HEK293T (cell line): Measurements from ENCODE around the gene ADGRG1.

Experiments
- SP1 ChIP-seq: fragments of 450-650 bp; IDR thresholded peaks from 2 replicates; pipeline ENCODE4 v1.6.1; 2017
- ZNF384 ChIP-seq: fragments of 450-650 bp; IDR thresholded peaks from 2 replicates; pipeline ENCODE4 v1.6.1; 2016

DNA sequence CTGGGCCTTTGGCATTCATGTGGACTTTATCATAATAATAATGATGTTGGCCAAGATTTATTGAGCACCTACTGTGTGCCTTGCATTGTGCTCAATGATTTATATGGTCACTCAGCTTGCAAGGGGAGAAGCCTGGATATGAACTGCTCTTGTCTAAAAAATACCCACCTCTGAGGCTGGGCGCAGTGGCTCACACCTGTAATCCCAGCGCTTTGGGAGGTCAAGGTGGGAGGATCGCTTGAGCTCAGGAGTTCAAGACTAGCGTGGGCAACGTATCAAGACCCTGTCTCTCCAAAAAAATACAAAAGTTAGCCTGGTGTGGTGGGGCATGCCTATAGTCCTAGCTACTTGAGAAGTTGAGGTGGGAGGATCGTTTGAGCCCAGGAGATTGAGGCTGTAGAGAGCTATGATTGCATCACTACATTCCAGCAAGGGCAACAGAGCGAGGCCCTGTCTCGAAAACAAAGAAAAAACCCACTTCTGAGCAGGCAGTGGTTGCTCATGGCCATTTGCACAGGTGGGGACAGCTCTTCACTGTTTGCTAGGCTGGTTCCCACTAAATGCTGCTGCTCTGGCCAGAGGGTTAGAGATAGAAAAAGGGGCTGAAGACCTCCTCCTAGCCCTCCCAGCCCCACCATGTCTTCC, 4.3 kb upstream of the ADGRG1 start:
- TF ChIP-seq SP1 (no peak), ZNF384 (no peak)
